ENCODE results near the gene SASH1. TPM values are rescaled to one million over a fixed set of nuclear protein-coding genes. Genes with fewer than 3 reads are reported as not detected.

SASH1 gene
- total RNA-seq, 1 experiment from 2014 or later, result 9.8 TPM

GRCh38 chr6:148525453-148525852 lies 182.8 kb downstream of the SASH1 start:
- H3K4me2 ChIP-seq (ENCODE audit: low read length), result peak overlapping the region; percentile 93
- CTCF ChIA-PET, result no interaction called here

GRCh38 chr6:148526145-148526544 lies 183.5 kb downstream of the SASH1 start:
- ATAC-seq (no peak), DNase-seq (no peak)
- no peaks in the 10 kb centered on the region for H3K9me2 ChIP-seq (replicated peaks; ENCODE audit: low read length)
- H3K27me3 ChIP-seq (ENCODE audit: low read length), result no peaks in the 10 kb centered on the region
- H2AFZ ChIP-seq (ENCODE audit: low read length), result no peak overlapping the region
- no TSS peak for BruUV-seq (replicated peaks)
- no peak overlapping the region for H3K4me3 ChIP-seq (ENCODE audit: low read length)
- H3K79me2 ChIP-seq (ENCODE audit: low read length), result no peaks in the 10 kb centered on the region
- ChIA-PET POLR2A (ENCODE audit: unreplicated experiment) (no interaction called here), CTCF (no interaction called here)
- no peaks in the 10 kb centered on the region for H4K20me1 ChIP-seq (ENCODE audit: low read length)
- peaks cover 4% of the 10 kb centered on the region for H3F3A ChIP-seq (ENCODE audit: low read length, unreplicated experiment)
- H3K9me3 ChIP-seq (ENCODE audit: low read length), result no peaks in the 10 kb centered on the region
- H3K4me1 ChIP-seq (ENCODE audit: insufficient read depth, low read length), result peaks cover 35% of the 10 kb centered on the region
- no peak for TF ChIP-seq CTCF (conservative IDR thresholded peaks at IDR 0.05; ENCODE audit: low read depth, low read length)
- TF ChIP-seq EZH2 (IDR thresholded peaks at IDR 0.05; ENCODE audit: low read length, unreplicated experiment), result no peak
- no peak for TF ChIP-seq EZH2phosphoT487 (IDR thresholded peaks at IDR 0.05; ENCODE audit: borderline replicate concordance, low read length)
- peak overlapping the region; percentile 98 for H3K27ac ChIP-seq (ENCODE audit: low read length)
- intact Hi-C loops (cut with micrococcal nuclease), result no loop called here
- no peak overlapping the region for H3K4me2 ChIP-seq (ENCODE audit: low read length)
- H3K9ac ChIP-seq (ENCODE audit: low read length), result no peak overlapping the region
- no peaks in the 10 kb centered on the region for H3K36me3 ChIP-seq (ENCODE audit: low read depth, low read length)

More at GRCh38 chr6:148525453-148525852, 182.8 kb downstream of the SASH1 start:
- H3K9me3 ChIP-seq (ENCODE audit: low read length), result no peaks in the 10 kb centered on the region
- H4K20me1 ChIP-seq (ENCODE audit: low read length), result no peaks in the 10 kb centered on the region
- peaks cover 4% of the 10 kb centered on the region for H3F3A ChIP-seq (ENCODE audit: low read length, unreplicated experiment)
- no peaks in the 10 kb centered on the region for H3K27me3 ChIP-seq (ENCODE audit: low read length)
- H3K4me1 ChIP-seq (ENCODE audit: insufficient read depth, low read length), result peaks cover 28% of the 10 kb centered on the region
- peak overlapping the region; percentile 87 for H3K9ac ChIP-seq (ENCODE audit: low read length)
- H2AFZ ChIP-seq (ENCODE audit: low read length), result peak overlapping the region; percentile 68
- H3K27ac ChIP-seq (ENCODE audit: low read length), result peak overlapping the region; percentile 98
- POLR2A ChIA-PET (ENCODE audit: unreplicated experiment), result no interaction called here
- intact Hi-C loops (cut with micrococcal nuclease), result loop anchor here (2.0 kb wide), 1 partner anchor 25 kb away; no protein-coding TSS in a partner anchor
- peak overlapping the region; percentile 69; the same call in 1 of the 2 replicates for H3K4me3 ChIP-seq (ENCODE audit: low read length)
- H3K36me3 ChIP-seq (ENCODE audit: low read depth, low read length), result no peaks in the 10 kb centered on the region
- TF ChIP-seq CTCF (conservative IDR thresholded peaks at IDR 0.05; ENCODE audit: low read depth, low read length) (no peak), EZH2 (IDR thresholded peaks at IDR 0.05; ENCODE audit: low read length, unreplicated experiment) (no peak), EZH2phosphoT487 (IDR thresholded peaks at IDR 0.05; ENCODE audit: borderline replicate concordance, low read length) (no peak)
- DNase-seq, result peak; percentile 62
- TSS peak; percentile 33 for BruUV-seq (replicated peaks)
- peak; percentile 40 for ATAC-seq
- H3K9me2 ChIP-seq (replicated peaks; ENCODE audit: low read length), result no peaks in the 10 kb centered on the region
- H3K79me2 ChIP-seq (ENCODE audit: low read length), result no peaks in the 10 kb centered on the region

GRCh38 chr6:148528292-148528691 lies 185.7 kb downstream of the SASH1 start:
- no peak overlapping the region for H2AFZ ChIP-seq (ENCODE audit: low read length)
- intact Hi-C loops (cut with micrococcal nuclease), result no loop called here
- H3K9me2 ChIP-seq (replicated peaks; ENCODE audit: low read length), result no peaks in the 10 kb centered on the region
- TF ChIP-seq EZH2phosphoT487 (IDR thresholded peaks at IDR 0.05; ENCODE audit: borderline replicate concordance, low read length) (no peak), EZH2 (IDR thresholded peaks at IDR 0.05; ENCODE audit: low read length, unreplicated experiment) (no peak), CTCF (conservative IDR thresholded peaks at IDR 0.05; ENCODE audit: low read depth, low read length) (peak; percentile 26; the same call in 1 of the 2 replicates)
- H3K79me2 ChIP-seq (ENCODE audit: low read length), result no peaks in the 10 kb centered on the region
- BruUV-seq (replicated peaks), result no TSS peak
- no peak overlapping the region for H3K4me2 ChIP-seq (ENCODE audit: low read length)
- H3K4me1 ChIP-seq (ENCODE audit: insufficient read depth, low read length), result peaks cover 35% of the 10 kb centered on the region
- CTCF ChIA-PET, result no interaction called here
- ATAC-seq (no peak), DNase-seq (peak; percentile 4)
- H3K9ac ChIP-seq (ENCODE audit: low read length), result no peak overlapping the region
- POLR2A ChIA-PET (ENCODE audit: unreplicated experiment), result no interaction called here
- no peaks in the 10 kb centered on the region for H4K20me1 ChIP-seq (ENCODE audit: low read length)
- no peaks in the 10 kb centered on the region for H3K36me3 ChIP-seq (ENCODE audit: low read depth, low read length)
- H3K27ac ChIP-seq (ENCODE audit: low read length), result no peak overlapping the region
- peaks cover 4% of the 10 kb centered on the region for H3F3A ChIP-seq (ENCODE audit: low read length, unreplicated experiment)
- no peaks in the 10 kb centered on the region for H3K27me3 ChIP-seq (ENCODE audit: low read length)
- H3K4me3 ChIP-seq (ENCODE audit: low read length), result no peak overlapping the region
- H3K9me3 ChIP-seq (ENCODE audit: low read length), result no peaks in the 10 kb centered on the region

Measured in PC-3 (cell line).